ENCODE data around the gene MTARC1.

GRCh38 chr1:220772846-220773245, 13.9 kb upstream of the MTARC1 start:
- TF ChIP-seq CTCF (IDR thresholded peaks at IDR 0.05) (no peak), POLR2A (IDR thresholded peaks at IDR 0.05; ENCODE audit: low read depth) (no peak), POLR2AphosphoS5 (IDR thresholded peaks at IDR 0.05) (no peak), EP300 (IDR thresholded peaks at IDR 0.05) (no peak)

Data from esophagus muscularis mucosa (tissue), 4 donors.